GM12801 (cell line): ENCODE measurements around the gene GPAM.

Experiments used
- TF ChIP-seq, protein P1 (sequence below): IDR thresholded peaks from one replicate; pipeline ENCODE4 v1.5.1; 2011; ENCODE audit warnings: control low read depth; ENCODE audit not compliant: insufficient read length; ENCODE audit errors: extremely low read depth

The GPAM gene

DNA sequence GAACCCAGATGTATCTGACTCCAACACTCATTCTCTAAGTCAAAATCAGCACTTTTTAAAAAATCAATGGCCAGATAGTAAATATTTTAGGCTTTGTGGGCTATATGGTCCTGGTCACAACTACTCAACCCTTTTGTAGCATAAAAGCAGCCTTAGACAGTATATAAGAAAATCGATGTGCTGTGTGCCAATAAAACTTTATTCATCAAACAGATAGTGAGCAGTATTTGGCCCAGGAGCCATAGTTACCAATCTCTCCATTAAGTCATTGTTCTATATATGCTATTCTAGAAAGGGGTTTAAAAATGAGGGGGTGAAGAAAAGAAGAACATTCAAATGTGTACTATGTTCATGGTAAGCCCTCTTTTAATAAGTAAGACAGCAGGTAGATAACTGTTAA lies 18.5 kb upstream of the GPAM start:
- TF ChIP-seq, protein P1, sequence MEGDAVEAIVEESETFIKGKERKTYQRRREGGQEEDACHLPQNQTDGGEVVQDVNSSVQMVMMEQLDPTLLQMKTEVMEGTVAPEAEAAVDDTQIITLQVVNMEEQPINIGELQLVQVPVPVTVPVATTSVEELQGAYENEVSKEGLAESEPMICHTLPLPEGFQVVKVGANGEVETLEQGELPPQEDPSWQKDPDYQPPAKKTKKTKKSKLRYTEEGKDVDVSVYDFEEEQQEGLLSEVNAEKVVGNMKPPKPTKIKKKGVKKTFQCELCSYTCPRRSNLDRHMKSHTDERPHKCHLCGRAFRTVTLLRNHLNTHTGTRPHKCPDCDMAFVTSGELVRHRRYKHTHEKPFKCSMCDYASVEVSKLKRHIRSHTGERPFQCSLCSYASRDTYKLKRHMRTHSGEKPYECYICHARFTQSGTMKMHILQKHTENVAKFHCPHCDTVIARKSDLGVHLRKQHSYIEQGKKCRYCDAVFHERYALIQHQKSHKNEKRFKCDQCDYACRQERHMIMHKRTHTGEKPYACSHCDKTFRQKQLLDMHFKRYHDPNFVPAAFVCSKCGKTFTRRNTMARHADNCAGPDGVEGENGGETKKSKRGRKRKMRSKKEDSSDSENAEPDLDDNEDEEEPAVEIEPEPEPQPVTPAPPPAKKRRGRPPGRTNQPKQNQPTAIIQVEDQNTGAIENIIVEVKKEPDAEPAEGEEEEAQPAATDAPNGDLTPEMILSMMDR, result no peak

DNA sequence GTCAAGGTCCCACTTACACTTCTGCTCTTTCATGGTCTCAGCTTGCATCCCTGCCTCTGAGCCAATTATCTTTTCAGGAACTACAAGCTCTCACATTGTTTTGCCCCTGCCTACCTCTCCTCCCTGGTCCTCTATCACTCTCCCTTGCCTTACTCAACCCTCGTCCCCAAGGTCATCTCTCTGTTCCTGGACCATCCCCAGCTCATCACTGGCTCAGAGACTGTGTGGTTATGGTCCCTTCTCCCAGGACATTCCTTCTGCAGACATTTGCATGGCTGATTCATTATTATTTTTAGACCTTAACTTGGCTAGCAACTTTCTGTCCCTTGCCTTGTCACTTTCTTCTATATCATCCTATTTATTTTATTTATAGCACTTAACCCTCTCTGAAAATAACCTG lies 17.8 kb upstream of the GPAM start:
- TF ChIP-seq, protein P1, result no peak

DNA sequence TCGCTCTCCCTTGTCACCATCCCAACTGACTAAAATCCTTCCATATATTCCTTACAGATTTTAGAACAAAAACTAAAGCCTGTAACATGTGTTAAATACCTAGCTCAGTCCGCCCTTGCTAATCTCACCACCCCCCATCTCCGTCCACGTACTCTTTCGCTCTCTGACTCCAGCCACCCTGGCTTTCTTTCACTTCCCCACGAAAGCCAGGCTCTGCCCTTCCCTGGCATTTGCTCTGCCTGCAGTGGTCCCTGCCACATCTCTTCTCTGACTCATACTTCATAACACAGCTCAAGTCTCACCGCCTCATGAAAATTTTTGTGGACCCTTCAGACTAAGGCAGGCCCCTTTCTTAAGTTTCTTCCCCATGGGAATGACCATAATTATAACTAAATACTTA lies 11.7 kb upstream of the GPAM start:
- TF ChIP-seq, protein P1, result no peak

DNA sequence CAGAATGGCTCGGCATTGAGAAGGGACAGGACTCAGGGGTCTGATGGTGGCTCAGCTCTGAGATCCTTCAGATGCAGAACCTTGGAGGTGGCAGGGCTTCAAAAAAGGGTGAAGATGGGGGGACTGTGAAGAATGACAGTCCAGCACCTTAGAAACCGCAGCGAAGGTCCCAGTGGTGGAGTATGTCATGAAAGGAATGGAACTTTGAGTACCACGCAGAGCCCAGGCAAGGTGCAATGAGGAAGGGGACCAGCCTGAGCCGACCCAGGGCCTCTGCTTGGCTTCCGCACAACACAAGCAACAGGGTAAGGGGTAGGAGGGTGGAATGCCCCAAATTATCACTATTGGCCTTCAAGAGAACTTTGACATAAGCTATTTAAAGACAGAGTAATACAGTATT lies 8.2 kb upstream of the GPAM start:
- TF ChIP-seq, protein P1, result no peak

DNA sequence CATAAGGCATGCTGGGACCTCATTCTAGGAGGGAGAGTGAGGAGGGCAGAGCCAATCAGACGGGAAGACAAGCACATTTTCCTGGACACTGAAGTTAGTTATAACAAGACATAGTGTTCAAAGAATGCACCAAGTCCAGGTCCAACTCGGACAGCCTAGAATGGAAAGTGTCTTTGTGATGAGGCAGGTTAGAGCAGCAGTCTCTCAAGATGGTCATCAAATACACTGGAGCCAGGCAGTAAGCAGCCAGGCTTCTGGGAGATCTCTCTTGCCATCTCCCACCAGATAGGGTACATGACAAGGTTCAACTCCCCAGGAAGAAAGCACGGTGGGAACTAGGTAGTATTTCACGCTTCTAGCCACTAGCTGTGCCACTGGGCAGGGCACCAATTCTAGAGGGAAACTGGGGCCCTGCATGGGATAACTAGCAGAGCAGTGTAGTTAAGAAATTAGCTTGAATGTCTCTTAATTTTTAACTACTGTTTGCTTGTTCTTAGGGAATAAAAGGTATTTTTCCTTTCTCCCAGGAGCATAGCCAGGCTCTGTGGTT lies 7.6 kb upstream of the GPAM start:
- TF ChIP-seq, protein P1, result no peak

DNA sequence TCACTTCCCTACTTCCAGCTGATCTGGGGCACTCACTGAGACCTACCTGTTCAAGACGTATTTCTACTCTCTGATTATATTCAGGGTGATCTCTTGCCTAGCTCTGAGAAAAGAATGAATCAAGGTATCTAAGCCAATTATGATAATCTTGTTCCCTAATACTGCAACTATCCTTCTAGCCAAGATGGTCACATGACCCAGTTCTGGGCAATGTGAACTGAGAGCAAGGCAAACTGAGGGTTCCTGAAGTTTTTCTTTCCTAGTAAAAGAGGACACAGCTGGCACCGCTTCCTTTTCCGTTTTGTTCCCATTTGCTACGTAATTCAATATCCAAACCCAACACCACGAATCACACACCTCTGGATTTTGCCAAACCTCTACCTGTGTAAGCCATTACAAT lies 5.9 kb upstream of the GPAM start:
- TF ChIP-seq, protein P1, result no peak

DNA sequence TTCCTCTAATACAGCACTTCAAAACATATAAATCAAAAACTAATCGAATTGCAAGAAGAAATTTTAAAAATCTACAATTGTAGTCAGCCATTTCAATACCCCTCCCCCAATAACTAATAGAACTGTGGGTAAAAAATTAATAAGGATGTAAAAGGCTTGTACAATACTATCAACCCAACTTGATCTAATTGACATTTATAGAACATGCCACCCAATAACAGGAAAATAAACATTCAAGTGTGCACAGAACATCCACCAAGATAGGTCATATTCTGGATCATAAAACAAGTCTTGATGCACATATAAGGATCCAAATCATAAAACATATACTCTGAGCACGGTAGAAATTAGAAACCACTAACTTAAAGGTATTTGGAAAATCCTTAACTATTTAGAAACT lies 4.0 kb upstream of the GPAM start:
- TF ChIP-seq, protein P1, result no peak

DNA sequence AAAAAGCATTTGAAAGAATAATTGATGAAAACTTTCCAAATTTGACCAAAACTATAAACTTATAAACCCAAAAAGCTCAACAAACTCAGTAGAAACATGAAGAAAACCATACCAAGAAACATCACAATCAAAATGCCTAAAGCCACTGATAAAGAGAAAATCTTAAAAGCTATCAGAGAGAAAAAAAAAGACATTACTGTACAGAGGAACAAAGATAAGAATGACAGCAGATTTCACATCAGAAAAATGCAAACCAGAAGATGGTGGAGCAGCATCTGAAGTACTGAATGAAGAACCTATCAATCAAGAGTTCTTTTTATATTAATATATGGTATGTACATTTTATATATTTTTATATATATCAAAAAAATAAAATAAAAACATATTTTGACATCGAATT lies 2.4 kb upstream of the GPAM start:
- TF ChIP-seq, protein P1, result no peak
